HG03457 (cell line): ENCODE data around the gene C18orf32.
"Not testable (repeated sequence)": the region's sequence is repeated elsewhere in the genome, so short reads cannot be mapped to it uniquely, and the experiment has no call there.

Experiments
- ATAC-seq: cut with Tn5 transposase; IDR thresholded peaks from one replicate; pipeline ENCODE4 v1.9.1; 2021; ENCODE audit warnings: moderate number of reproducible peaks; ENCODE audit not compliant: unreplicated experiment

C18orf32 gene

DNA sequence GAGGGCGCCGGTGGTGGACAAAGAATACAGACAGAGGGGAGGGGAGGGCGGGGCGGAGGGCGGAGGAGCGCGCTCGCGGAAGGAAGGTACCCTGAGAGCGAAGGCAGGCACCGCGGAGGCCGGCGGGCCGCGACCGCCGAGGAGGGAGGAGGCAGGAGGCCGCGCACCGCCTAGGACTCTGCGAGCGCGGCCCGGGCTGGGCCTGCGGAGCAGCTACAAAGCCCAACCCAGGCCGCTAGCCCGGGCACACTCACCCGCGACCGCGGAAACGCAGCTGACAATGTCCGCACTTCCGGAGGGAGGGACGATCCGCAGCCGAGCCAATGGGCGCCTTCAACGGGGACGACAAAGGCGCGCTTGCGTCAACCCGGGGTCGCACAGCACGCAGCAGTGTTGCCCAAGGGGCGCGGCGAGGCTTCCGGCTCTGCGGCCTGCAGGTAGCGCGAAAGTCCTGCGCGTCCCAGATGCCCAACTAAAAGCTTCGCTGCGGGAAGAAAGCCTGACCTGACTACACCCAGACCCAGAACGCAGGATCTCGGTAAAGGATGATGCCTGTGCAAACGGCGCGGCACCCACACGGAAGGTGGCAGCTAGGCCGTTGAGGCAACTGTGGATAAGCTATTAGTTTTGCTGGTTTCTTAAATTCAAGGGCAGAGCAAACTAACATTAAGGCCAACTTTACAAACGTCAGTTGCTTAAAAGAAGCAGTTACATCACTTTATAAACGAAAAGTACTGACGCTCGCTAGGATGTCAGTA lies at the start of gene C18orf32:
Gene C18orf32 (minus strand): TSS at position 282 of the 758 bp plus-strand sequence. CDS start 3,486 bp downstream, outside the sequence.
- peak; percentile 95 for ATAC-seq

DNA sequence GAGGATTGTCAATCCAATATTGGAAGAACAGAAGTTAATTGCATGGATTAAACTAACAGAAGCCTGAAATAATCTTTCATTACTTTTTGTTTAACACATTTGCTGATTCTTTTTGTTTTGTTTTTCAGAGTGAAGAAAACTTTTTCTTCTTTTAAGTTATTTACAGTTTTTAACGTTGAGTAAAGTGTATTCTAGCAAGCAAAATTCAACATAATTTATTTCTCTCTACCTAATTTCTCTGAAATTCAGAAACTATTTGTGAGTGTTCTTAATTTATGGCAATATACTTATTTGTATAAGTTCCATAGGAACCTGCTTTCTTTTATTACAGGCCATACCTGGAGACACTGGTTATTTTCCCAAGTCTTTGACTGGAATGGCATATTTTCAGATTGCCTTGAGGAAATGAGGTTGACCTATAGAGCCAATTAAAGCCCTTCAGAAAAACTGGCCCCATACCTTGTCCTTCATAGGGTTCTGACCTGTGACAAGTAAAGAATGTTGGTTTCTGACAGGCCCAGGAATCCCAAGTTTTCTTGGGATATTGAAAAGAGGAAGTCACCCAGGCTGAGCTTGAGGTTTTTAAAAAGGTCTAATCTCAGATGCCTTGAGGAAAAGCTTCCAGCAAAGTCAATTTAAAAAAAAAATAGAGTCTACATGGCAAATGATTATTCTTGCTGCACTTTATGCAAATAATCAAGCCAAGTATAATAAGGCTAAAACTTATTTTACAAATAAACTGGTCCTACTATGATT lies 48.0 kb upstream of the C18orf32 start:
- no peak for ATAC-seq

DNA sequence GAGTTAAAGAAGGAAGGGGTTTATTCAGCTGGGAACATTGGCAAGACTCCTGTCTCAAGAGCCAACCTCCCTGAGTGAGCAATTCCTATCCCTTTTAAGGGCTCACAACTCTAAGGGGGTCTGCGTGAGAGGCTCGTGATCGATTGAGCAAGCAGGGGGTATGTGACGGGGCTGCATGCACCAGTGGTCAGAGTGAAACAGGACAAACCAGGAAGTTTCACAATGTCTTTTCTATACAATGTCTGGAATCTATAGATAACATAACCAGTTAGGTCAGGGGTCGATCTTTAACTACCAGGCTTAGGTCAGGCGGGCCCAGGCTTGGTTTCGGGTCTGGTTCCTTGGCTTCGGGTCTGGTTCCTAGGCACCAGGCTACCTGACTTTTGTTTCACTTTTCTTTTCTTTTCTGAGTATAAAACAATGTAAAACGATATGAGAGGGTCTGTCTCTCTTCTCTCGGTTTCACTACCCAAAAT lies 44.7 kb upstream of the C18orf32 start:
- no peak for ATAC-seq

DNA sequence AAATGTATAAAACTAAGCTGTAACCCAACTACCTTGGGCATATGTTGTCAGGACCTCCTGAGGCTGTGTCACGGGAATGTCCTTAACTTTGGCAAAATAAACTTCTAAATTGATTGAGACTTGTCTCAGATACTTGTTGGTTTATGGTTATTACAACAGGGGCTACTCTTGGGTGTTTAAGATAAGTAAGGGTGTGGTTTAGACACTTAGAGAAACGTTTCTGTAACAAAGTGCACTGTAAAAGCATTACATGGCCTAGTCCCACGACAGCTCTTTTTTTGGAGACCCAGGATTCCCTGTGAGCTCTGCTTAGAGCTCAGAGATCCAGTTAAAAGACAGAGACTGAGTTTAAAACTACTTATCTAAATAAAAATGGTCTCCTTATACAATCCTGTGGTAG lies 42.6 kb upstream of the C18orf32 start:
- ATAC-seq: no peak

DNA sequence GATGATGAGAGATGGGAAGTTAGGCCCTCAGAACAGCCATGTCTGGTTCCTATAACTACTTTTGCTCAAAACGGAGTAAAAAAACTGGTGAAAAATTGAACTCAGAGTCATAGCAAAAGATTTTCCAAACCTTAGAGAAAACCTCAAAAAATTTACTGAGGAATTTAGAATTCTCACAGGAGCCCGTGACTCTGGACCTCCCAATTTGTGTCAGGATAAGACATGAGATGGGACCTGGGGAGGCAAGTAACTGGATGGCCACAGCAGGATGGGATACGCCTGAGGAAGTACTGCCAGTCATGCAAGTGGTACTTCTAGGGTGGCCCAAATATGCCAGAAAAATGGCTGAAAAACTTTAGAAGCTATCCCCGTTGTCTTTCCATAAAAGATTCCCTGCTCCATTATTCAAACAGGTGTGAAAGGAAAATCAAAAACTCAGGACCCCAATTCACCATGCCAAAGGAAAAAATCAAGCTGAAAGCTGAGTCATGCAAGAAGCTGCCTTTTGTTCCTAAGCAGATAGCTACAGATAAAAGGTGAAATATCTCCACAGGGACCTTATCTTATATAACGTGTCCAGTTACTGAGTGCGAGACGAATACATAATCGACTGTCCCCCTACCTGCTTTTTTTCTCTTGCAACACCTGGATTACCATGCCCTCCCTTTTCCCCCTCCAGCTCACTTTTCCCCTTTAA lies 40.7 kb upstream of the C18orf32 start:
- ATAC-seq: no peak

DNA sequence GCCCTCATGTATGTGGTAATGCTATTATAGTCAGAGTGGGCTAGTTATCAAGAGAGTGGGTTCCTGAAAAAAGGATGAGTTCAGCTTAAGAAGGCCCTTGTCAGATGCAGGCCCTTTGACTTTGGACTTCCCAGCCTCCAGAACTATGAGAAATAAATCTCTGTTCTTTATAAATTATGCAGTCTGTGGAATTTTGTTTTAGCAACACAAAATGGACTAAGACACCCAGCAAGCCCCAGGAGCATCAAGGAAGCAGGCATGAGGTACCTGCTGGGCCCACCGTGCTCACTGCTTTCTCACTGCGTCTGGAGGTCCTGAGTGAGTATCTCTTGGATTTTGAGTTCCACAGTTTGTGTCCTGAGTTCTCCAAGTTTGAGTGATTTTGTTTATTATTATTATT lies 38.9 kb upstream of the C18orf32 start:
- no peak for ATAC-seq

DNA sequence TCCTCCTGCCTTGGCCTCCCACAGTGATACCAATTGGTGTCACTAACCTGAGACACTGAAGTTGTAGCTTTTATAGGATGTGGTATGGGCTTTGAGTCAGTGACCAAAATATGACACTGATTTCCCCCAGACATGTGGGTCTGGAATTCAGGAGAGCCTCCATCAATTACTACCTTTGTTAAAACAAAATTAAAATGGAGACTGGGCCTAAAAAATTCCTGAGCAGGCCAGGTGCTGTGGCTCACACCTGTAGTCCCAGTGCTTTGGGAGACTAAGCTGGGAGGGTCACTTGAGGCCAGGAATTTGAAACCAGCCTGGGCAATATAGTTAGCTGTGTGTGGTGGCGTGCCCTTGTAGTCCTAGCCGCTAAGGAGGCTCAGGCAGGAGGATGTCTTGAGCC lies 37.9 kb upstream of the C18orf32 start:
- no peak for ATAC-seq

DNA sequence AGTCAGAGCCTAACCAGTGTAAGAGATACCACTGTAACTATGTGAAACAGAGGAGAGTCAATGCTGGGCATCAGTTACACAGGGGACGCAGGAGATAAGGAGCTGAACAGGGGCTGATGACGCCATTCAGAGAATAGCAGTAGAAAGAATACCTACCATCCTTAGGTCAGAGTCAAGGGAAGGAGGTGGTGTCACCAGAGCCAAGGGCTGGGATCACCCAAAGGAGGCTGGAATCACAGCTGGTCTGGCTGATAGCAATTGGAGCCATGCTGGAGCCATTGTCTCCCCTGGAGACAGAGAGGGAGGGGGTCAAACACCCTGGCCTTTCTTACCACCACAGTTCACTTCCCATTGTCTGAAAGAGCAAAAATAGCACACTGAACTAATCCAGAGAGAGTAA lies 37.3 kb upstream of the C18orf32 start:
- no peak for ATAC-seq

DNA sequence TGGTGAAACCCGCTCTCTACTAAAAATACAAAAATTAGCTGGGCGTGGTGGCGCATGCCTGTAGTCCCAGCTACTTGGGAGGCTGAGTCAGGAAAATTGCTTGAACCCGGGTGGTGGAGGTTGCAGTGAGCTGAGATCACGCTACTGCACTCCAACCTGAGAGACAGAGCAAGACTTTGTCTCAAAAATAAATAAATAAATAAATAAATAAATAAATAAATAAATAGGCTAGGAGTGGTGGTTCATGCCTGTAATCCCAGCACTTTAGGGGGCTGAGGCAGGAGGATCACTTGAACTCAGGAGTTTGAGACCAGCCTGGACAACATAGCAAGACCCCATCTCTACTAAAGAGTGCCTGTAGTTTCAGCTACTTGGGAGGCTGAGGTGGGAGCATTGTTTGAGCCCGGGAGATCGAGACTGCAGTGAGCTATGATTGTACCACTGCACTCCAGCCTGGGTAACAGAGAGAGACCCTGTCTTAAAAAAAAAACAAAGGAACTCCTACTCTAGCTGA lies 36.6 kb upstream of the C18orf32 start:
- not testable (repeated sequence) for ATAC-seq

DNA sequence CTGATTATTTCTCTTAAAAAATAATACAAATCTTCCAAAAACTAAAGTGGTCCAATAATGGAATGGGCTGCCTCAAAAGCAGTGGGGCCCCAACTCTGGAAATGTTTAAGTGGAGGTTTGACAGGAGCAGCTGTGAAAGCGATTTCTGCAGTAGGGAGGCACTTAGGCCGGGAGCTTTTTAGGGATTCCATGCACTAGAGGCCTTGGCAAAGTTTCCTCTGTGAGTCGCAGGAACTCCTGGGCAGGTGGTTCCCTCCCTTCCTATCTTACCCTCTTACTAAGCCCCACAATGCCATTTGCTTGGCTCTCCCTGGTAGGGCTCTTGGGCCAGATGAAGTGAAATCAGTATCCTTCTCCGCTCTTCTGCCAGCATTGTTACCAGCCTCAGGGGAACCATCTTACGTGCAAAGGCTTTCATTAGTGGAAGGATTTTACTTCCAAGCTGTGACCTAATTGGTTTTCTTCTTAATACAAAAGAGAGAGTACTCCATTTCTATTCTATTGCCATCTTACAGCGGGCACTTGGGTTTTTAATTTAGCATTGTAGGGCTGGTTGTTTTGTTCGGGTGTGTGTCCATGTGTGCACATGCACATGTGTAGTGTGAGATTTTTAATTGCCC lies 34.3 kb upstream of the C18orf32 start:
- no peak for ATAC-seq

DNA sequence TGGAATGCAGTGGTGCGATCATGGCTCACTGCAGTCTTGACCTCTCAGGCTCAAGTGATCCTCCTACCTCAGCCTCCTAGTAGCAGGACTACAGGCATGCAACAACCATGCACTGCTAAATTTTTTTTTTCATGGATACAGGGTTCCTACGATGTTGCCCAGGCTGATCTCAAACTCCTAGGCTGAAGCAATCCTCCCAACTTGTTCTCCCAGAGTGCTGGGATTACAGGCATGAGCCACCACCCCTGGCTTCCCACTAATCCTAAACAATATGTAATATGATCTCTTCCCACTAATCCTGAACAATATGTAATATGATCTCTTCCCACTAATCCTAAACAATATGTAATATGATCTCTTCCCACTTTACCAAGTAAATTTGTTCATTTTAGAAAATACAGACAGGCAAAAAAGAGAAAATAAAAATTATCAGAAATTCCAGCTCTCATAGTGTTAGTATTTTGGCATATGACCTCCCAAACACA lies 33.7 kb upstream of the C18orf32 start:
- ATAC-seq: no peak

DNA sequence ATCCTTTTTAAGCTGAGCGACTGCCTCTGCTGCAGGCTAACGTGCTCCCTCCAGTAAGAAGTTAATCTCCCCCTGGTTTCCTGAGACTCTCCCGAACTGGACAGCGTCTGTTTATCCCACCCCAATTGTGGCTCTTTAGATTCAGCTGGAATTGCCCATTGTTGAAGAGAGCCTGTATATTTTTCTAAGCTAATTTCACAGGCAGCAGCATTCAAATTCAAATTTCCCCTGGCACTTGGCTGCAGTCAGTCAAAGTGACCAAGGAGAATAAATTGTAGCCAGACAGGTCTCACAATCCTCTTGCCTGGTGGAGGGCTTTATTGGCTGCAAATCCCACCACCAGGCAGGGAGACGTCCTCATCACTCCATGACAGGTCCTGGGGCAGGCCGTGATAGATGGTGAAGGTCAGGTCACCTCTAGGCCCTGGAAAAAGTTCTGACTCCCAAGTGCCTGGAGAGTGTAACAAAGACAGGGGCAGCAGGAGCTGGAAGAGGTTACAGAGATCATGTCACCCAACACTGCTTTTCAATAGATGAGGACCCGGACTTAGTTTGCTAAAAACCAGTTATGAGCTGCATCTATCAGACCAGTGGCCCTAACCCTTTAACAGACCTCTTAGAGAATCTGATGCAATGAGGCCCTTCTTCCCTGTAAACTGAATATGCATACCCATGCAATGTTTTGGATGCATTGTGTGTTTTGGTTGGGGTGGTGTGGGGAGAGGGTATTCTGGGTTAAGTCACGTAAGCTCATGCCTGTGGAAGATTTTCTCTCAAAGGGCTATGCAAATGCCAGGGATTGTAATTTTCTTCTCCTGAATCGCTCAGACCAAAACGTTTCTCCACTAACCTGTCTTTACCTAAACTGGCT lies 32.3 kb upstream of the C18orf32 start:
- ATAC-seq: no peak

DNA sequence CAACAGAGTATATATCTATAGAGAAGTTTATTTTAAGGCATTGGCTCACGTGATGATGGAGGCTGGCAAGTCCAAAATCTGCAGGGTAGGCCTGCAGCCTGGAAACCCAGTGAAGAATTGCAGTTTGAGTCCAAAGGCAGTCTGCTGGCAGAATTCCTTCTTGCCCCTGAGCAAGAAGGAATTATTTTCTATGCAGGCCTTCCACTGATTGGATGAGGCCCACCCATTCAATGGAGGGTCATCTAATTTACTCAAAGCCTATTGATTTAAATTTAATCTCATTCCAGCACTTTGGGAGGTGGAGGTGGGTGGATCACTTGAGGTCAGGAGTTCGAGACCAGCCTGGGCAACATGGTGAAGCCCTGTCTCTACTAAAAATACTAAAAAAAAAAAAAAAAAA lies 30.4 kb upstream of the C18orf32 start:
- no peak for ATAC-seq

DNA sequence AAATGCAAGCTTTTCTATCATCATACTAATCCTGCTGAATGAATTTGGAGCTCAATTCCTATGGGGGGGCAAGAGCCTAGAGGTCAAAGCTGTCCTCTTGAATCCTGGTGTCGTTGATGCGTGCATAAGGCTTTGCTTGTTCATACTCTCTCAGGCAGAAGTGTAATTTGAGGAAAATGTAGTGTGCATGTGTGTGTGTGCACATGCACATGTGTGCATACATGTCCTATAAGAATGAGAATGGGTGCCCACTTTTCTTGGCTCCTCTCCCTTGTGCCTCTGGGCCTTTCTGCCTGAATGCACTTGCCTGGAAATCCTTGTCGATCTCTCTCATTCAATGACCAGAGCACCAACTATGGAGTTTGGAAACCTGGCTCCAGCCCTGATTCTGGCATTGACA lies 28.5 kb upstream of the C18orf32 start:
- ATAC-seq: no peak

DNA sequence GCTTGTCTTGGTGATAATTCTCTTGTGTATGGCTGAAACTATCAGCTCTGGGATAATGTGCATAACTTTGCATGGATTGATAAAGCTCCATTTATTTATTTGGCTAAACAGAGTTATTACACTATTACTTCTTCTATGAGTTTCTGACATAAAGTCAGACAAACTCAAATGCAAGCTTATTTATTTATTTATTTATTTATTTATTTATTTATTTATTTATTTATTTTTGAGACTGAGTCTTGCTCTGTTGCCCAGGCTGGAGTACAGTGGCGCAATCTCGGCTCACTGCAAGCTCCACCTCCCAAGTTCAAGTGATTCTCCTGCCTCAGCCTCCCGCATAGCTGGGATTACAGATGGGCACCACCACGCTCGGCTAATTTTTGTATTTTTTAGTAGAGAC lies 28.0 kb upstream of the C18orf32 start:
- not testable (repeated sequence) for ATAC-seq

DNA sequence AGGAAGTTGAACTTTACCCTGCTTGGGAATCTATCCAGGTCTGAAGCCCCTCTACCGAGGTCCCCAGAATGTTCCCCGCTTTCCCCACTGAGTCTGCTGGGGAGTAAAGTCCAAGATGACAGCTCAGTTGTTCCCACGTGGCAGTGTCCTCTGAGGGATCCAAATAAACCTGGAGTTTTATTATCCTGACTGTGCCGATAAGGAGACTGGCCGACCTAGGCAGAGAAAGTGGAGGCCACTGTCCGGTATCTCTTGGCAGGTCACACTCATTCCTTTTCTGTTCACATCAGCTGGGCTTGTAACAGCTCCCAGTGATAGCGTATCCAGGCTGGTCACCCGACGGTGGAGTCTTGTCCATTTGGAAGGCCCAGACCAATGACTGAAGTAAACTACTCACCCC lies 27.5 kb upstream of the C18orf32 start:
- no peak for ATAC-seq

DNA sequence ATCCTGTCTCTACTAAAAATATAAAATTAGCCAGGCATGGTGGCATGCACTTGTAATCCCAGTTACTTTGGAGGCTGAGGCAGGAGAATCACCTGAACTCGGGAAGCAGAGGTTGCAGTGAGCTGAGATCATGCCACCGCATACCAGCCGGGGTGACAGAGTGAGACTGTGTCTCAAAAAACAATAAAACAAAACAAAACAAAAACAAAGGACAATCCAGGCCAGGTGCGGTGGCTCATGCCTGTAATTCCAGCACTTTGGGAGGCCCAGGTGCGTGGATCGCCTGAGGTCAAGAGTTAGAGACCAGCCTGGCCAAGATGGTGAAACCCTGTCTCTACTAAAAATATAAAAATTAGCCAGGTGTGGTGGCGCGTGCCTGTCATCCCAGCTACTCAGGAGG lies 25.8 kb upstream of the C18orf32 start:
- ATAC-seq: not testable (repeated sequence)

DNA sequence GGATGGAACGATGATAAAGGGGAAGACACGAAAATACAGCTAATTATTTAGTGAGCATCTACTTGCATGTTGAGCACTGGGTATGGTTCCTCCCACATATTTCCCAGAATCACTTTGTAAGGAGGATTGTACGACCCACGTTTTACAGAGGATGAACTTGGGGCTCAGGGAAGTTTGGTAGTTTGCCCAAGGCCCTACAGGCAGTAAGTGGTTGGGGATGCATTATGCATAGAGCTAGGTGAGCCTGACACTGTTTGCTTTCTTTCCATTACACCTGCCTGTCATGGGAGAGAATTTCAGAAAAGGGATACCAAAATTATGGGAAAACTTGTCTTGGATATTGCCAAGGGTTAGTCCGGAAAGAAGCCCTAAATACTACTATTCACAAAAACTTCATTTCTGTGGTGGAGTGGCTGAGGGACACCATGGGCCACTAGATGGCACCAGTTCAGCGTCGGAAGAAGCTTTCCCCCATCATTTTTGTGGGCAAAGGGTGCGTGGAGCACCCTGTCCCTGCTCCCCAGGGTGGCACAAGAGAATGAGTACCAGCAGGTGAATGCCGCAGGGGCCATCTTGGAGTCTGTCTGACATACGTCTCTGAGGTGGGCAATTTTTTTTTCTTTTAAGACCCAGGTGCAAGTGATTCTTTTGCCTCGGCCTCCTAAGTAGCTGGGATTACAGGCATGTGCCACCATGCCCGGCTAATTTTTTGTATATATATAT lies 23.5 kb upstream of the C18orf32 start:
- ATAC-seq: no peak

DNA sequence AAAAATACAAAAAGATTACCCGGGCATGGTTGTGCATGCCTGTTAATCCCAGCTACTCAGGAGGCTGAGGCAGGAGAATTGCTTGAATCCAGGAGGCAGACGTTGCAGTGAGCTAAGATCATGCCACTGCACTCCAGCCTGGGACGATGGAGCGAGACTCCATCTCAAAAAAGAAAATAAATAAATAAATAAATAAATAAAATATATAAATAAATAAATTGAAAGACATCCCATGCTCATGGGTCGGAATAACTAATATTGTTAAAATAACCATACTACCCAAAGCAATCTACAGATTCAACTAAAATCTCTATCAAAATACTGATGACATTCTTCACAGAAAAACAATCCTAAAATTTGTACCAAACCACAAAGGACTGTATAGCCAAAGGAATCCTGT lies 19.4 kb upstream of the C18orf32 start:
- not testable (repeated sequence) for ATAC-seq
